ENCODE data around the gene SLC9A9. TPM values are rescaled to one million over a fixed set of nuclear protein-coding genes. Genes with fewer than 3 reads are reported as not detected.

SLC9A9 gene
- total RNA-seq, 4 donors from 2014 or later: 15.1 to 41.1 (median 20.7) TPM

DNA sequence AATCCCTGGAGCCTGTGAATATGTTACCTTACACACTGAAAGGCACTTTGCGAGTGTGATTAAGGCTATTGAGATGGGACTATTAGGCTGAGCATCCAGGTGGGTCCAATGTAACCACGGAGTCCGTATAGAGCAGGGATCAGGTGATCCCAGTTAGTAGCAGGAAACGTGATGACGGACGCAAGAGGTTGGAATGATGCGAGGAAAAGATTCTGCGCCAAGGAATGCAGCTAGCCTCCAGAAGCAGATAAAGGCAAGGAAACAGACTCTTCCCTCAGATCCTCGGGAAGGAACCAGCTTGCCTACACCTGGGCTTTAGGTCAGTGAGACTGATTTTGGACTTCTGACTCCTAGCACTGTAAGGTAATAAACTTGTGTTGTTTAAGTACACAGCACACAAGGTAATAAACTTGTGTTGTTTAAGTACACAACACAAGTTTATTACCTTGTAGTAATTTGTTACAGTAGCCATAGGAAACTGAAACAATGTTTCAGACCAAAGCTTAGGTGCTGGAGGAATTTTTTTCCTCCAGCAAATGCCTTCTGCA, 603.7 kb downstream of the SLC9A9 start:
- TF ChIP-seq CTCF (IDR thresholded peaks at IDR 0.05; ENCODE audit: low read depth): no peak

DNA sequence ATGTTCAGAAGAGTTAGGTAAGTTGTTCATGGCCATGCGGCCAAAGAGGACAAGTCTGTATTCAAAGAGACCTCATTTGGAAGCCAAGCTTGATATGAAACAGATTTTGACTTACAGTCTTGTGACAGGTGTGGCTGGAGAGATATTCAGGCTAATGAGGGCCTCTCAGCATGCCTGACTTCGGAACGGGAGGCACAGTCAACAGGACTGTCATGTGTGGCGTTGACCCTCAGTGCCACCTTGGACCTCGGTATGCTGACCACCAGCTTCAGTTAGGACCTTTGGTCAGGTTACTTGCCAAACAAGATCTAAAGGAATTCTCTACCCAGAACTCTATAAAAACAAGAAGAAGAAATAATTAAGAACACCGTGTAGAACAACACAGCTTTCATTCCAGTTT, 604.6 kb downstream of the SLC9A9 start:
- no peak for TF ChIP-seq CTCF (IDR thresholded peaks at IDR 0.05; ENCODE audit: low read depth)

- TF ChIP-seq CTCF (IDR thresholded peaks at IDR 0.05; ENCODE audit: low read depth): no peak
These were observed 605.6 kb downstream of the SLC9A9 start for GRCh38 chr3:143242691-143243090.

- TF ChIP-seq CTCF (IDR thresholded peaks at IDR 0.05; ENCODE audit: low read depth): no peak
These were observed 606.2 kb downstream of the SLC9A9 start for GRCh38 chr3:143242101-143242500.

GRCh38 chr3:143241481-143241951, 606.8 kb downstream of the SLC9A9 start:
- no peak for TF ChIP-seq CTCF (IDR thresholded peaks at IDR 0.05; ENCODE audit: low read depth)

GRCh38 chr3:143240886-143241285, 607.4 kb downstream of the SLC9A9 start:
- no peak for TF ChIP-seq CTCF (IDR thresholded peaks at IDR 0.05; ENCODE audit: low read depth)

DNA sequence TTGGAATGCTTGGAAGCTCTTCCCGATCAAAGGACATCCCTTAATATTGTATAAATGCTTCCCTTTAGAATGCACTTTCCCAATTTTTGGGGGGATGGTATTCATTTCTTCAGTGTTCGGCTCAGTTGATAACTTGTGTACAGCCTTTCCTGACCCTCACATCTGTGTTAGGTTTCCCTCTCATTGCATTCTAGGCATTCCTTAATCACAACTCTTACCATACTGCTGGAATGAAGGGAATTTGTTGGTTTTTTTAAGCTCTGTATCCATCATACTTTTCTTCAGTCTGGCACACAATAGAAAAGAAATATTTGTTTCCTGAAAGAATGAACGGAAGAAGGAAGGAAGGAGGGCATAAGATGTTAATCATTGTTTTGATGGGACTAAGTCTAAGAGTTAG, 609.2 kb downstream of the SLC9A9 start:
- no peak for TF ChIP-seq CTCF (IDR thresholded peaks at IDR 0.05; ENCODE audit: low read depth)
